A549 treated with dexamethasone at 1 μM for 4 hours (cell line): ENCODE measurements around the gene AASDHPPT. TPM values are rescaled to one million over a fixed set of nuclear protein-coding genes. Genes with fewer than 3 reads are reported as not detected.

Experiments used
- total RNA-seq: library from RNA; stranded (reverse); fragments of 200-300 nt; extraction: Qiagen RNA extraction; gene quantifications from 5 replicates; pipeline ENCODE4 v1.2.3, GENCODE V29; 2022

AASDHPPT gene, protein sequence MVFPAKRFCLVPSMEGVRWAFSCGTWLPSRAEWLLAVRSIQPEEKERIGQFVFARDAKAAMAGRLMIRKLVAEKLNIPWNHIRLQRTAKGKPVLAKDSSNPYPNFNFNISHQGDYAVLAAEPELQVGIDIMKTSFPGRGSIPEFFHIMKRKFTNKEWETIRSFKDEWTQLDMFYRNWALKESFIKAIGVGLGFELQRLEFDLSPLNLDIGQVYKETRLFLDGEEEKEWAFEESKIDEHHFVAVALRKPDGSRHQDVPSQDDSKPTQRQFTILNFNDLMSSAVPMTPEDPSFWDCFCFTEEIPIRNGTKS
- total RNA-seq = 28.2 to 37.2 TPM (median 32.3 TPM) in 5 replicates

DNA sequence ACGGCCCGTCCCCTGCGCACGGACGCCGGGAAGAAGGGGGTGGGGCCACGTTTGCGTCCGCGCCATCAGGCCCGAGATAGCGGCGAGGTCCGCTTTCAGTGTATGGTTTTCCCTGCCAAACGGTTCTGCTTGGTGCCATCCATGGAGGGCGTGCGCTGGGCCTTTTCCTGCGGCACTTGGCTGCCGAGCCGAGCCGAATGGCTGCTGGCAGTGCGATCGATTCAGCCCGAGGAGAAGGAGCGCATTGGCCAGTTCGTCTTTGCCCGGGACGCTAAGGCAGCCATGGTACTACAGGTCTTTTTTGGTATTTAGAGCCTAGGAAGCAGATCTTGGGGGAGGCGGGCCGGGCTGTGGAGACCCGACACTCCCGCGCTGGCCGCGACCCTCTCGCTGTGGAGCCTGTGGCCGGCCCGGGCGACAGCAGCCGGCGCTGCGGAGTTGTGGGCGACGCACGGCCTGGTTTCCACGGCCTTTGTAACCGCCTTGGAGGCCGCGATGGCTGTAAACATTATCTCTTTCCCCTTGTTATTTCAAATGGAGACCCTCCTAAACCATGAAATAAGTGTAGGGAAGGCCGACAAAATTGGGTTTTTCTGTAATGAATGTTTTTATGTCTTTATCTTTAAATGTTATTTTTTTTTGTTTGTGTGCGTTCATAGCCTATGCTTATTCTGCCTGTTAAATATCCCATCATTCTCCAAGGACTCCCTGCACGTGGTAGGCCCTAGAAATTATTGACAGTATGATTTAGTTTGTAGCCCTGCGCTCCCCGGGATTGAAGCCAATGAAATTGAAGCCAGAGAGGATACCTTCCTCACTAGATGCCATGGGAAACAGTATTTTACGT lies at the start of gene AASDHPPT:
Gene AASDHPPT, plus strand, starts transcription at position 54 of the 847 bp plus-strand sequence. Its CDS starts 49 bp downstream, at position 103.

DNA sequence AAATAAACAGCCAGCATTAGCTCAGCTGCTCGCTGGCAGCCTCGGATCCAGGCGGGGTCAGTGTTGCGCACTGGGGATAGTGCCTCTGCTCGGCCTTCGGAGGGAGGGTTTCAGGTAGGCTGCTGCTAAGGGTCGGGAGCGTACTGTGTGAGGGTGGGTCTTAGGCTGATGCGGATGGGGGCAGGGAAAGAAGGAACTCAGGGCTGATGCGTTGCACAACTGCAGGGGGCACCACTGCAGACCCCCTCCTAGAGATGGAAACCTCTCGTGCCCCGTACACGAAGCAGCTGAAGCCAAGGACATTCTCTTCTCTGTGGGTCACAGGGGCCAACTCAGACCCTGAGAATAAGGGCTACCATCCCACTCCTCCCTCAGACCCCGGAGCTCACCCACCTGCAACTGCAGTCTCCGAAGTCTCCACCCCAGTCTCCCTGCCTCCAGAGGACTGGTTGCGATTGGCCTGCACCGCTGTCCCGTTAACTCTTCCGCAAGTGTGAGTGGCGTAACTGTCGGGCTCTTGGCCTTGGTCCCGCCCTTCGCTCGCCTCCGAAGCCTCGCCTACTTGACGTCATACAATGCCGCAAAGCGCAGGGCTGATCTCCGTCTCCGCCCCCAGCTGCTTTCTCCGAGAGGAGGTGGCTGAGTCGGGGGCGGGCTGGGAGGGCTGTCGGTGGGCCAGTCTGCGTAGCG lies 398 bp upstream of the AASDHPPT start, which contains the start of gene KBTBD3:
Gene KBTBD3, minus strand, starts transcription at position 429 of the 690 bp plus-strand sequence. CDS start 18,250 bp downstream, outside the sequence.

Other genes starting within 250 kb of the AASDHPPT start
- 7.9 to 10.5 TPM (median 9.3 TPM) in 5 replicates for gene MSANTD4, start 55.4 kb upstream of the AASDHPPT start, total RNA-seq
- 1.0 to 3.3 TPM (median 1.9 TPM) in 5 replicates for gene KBTBD3, start 315 bp upstream of the AASDHPPT start, total RNA-seq